ENCODE results near the gene KIAA1217.

The KIAA1217 gene

DNA sequence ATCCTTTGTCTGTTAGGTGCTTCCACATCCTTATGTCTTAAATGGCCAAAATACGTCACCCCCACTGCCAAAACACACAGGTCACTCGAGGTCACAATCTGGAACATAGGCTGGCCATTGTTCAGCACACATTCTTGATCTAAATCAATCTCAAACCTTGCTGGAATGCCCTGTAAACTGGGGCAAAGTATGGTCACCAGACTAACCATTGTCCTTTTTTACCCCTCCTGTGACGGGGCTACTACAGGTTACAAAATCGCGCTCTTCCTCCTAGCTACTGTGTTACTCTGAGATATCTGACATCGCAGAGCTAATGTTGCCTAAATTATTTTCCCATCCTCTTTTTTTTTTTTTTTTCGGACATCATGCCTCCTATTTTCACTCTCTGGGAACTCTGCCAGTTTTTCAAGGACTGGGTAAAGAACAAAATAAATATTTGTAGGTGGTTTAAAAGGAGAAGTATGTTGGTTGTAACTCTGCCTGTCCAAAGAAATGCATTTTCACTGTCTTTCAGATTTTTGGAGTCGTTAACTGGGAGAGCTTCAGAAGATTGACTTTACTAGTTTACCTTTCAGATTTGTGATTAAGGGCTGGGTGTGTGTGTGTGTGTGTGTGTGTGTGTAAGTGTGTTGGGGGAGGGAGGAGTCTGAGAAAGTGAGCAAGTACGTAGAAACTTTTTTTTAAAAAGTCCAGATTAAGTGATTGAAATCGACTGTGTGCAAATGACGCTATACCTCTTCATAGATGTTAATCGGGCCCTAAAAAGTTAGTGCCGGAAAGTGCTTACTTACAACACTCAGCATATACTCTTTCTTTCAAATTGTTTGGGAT, 942 bp upstream of the KIAA1217 start:
- DNase-seq (ENCODE audit: low spot score) = no peak

- DNase-seq (ENCODE audit: low spot score) = no peak
Measured at GRCh38 chr10:24209432-24209771, 464 bp downstream of the KIAA1217 start.

- DNase-seq (ENCODE audit: low spot score) = no peak
Measured at GRCh38 chr10:24209946-24210491, 1.1 kb downstream of the KIAA1217 start.

GRCh38 chr10:24210501-24210900, 1.6 kb downstream of the KIAA1217 start:
- DNase-seq (ENCODE audit: low spot score) = no peak

DNA sequence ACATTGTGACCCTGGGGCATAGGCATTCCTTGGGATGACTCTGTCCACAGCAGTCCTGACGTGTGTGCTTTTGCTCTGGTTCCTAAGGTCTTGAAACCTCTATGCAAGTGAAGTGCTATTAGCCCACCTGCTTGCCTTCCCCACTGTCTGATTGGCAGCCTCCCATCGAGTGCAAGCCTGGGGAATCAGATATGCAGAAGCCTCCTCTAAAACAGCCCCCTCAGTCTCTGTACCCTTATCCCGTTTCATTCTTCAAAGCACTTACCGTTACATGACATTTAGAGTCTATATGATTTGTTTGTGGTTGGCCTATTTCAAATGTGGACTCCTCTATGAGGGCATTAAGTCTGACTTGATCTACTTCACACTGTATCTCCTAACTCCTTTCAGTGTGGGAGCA, 4.3 kb downstream of the KIAA1217 start:
- DNase-seq (ENCODE audit: low spot score) = no peak

DNA sequence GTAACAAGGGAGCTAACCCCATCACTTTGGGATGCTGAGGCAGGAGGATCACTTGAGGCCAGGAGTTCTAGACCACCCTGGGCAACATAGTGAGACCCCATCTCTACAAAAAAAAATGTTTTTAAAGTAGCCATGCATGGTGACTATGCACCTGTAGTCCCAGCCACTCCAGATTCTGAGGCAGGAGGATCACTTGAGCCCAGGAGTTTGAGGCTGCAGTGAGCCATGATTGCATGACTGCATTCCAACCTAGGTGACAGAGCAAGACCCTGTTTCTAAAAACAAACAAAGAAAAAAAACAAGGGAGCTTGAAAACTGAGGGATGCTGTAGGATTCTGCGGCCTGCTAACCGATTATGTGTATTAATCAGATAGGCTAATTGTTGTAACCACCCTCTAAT, 4.9 kb downstream of the KIAA1217 start:
- DNase-seq (ENCODE audit: low spot score) = no peak

DNA sequence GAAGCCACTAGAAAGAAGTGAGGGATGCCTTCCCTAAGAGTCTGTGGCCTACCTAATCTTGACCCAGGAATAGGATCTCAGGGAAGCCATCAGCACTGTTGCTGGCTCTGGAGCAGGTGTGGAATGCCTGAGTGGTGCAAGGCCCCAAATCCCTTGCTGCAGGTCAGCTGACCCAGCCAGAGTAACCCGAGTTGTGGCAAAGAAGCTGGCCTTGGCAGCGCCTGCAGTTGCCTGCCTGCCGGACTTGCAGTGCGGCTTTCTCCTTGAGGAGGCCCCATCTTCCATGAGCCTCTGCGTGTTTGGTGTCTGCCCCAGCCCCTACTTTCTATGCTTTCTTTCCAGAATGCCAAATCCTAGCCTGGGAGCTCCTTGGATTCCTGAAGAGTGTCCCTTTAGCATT, 5.8 kb downstream of the KIAA1217 start:
- DNase-seq (ENCODE audit: low spot score) = no peak

- DNase-seq (ENCODE audit: low spot score) = no peak
Measured at GRCh38 chr10:24215196-24215595, 6.3 kb downstream of the KIAA1217 start.

DNA sequence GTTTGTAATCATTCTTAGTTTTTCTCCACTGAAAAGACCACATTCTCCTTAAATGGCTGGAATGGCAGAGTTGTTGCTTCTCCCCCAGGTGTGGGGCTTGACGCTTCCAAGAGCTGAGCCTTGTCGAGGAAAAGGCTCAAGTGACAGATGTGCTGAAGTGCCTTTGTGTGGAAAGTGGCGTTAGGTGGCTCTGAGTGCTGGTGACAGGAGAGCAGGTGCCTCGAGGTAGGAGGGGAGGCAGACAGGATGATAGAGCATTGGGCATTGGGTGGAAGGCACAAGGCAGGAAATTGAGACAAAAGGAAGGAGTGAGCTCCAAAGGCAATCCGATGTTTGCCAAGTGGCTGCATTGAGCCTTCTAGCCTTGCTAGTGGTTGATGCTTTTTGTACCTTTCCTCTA, 6.7 kb downstream of the KIAA1217 start:
- DNase-seq (ENCODE audit: low spot score) = no peak

DNA sequence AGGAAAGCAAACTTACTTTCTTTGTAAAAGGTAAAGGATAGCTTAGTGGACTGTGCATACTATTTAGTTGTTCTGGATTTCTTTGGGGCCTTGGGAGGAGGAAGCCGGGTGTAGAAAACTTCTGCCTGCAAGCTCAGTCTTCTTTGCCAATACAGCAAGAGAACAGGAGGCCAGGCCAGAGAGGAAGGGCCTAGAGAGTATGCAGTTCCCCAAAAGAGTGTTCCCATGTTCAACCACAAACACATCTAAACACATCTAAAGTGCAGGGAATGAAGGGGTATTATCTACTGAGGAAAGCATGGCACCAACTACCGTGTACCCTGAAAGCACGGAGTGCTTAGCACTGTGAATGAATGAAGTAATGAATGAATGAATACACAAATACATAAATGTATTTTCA, 11.0 kb downstream of the KIAA1217 start:
- no peak for DNase-seq (ENCODE audit: low spot score)

DNA sequence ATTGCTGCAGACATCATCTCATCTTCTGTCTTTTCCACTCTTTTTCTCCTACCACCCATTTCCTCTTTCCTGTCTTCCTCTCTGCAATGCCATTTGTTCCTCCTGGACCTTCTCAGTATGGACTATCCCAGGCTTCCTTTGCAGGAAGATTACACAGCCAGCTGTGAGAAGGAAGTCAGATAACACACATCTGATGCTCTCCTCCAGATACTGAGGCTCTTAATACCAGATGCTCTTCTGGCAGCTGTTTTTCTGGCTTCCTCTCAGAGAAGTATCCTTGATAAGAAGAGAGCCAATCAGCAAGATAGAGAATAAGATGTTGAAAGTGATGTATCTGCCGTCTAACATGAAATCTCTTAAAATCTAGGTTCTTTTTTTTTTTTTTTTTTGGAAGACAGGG, 14.4 kb downstream of the KIAA1217 start:
- no peak for DNase-seq (ENCODE audit: low spot score)

DNA sequence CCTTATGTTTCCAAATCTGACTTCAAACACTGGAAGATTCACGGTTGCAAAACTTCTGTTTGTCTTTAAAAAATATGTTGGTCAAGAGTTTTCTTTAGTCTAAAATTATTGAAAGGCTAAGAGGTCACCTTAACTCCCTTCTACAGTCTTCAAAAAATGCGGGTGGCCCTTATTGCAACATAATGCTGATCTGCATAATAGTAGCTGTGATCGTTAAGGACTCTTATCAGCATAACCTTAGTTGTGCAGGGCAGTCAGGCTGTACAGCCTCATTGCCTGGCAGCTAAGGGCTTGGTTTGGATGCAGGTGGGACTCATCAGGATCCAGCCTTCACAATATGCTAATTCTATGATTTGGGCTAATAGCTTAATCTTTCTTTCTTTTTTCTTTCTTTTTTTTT, 15.0 kb downstream of the KIAA1217 start:
- DNase-seq (ENCODE audit: low spot score) = no peak

- DNase-seq (ENCODE audit: low spot score) = no peak
Measured at GRCh38 chr10:24228642-24229041, 19.7 kb downstream of the KIAA1217 start.

GRCh38 chr10:24229909-24230308, 21.0 kb downstream of the KIAA1217 start:
- DNase-seq (ENCODE audit: low spot score) = no peak

- DNase-seq (ENCODE audit: low spot score) = no peak
Measured at GRCh38 chr10:24231200-24231599, 22.3 kb downstream of the KIAA1217 start.

DNA sequence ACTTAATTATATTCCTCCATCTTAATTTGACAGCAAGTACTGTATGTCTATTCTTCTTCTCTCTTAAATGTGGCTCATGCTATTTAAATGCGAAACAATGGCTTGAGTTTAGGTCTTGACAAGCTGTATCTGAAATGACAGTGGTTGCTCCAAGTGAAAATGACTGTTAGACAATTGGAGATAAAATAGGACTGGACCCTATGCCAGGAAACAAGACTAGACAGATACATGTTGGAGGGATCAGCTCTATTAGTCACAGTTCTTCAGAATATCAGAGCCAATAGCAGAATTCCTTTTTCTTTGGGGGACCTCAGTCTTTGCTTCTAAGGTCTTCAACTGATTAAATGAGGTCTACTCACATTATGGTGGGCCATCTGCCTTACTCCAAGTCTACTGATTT, 25.8 kb downstream of the KIAA1217 start:
- DNase-seq (ENCODE audit: low spot score) = no peak

DNA sequence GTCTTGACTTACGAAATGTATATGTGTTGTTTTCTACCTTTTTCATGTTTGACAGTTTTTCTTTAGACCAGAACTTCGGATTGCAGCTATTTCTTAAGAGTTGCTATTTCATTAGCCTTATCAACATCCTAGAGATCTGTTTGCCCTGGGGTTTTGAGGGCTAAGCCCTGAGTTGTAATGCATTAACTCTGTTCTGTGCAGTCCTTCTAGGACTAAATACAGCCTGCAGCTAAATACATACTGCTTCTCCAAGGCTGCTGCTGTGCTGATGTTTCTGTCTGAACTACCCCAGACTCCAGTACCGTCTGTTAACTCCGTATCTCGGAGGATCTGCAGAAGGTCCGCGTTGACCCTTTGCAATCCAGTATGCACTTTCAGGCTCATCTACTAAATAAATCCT, 26.5 kb downstream of the KIAA1217 start:
- DNase-seq (ENCODE audit: low spot score) = no peak

DNA sequence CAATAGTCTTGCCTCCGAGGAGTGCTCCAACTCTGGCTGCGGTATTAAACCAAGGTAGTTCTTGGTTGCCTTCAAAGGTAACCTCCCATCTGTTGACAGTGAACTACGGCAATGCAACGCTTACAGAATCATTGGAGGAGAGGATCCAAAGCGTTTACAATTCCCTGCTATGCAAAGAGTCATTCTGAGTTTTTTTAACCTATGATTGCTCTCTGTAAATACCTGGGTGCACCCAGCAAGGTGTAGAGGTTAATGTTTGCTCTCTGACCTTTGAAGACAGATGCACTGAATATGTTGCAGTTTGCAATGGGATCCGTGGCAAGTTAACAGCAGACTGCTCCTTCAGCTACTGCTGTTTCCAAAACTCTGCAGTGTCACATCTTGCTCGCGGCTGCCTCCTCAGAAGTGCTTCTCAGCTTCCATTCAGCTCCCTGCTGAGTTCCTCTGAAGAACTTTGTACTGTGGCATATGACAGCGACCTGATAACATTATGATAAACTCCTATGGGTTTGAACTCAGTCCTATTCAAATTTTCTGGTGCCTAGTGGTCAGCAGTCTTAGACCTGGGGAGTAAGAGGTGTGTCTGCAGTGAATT, 29.0 kb downstream of the KIAA1217 start:
- DNase-seq (ENCODE audit: low spot score) = no peak

- no peak for DNase-seq (ENCODE audit: low spot score)
Measured at GRCh38 chr10:24238519-24239247, 29.7 kb downstream of the KIAA1217 start.

GRCh38 chr10:24239289-24240040, 30.5 kb downstream of the KIAA1217 start:
- no peak for DNase-seq (ENCODE audit: low spot score)

GRCh38 chr10:24240041-24240751, 31.3 kb downstream of the KIAA1217 start:
- no peak for DNase-seq (ENCODE audit: low spot score)

Measured in CD4-positive, alpha-beta T cell treated with Interleukin-15 for 4 hours (primary cell).